ENCODE results near the gene FXR2. TPM values are rescaled to one million over a fixed set of nuclear protein-coding genes. Genes with fewer than 3 reads are reported as not detected.

The FXR2 gene
- total and polyA plus RNA-seq, 9 donors, result 13.8 to 36.1 (median 26.6) TPM

DNA sequence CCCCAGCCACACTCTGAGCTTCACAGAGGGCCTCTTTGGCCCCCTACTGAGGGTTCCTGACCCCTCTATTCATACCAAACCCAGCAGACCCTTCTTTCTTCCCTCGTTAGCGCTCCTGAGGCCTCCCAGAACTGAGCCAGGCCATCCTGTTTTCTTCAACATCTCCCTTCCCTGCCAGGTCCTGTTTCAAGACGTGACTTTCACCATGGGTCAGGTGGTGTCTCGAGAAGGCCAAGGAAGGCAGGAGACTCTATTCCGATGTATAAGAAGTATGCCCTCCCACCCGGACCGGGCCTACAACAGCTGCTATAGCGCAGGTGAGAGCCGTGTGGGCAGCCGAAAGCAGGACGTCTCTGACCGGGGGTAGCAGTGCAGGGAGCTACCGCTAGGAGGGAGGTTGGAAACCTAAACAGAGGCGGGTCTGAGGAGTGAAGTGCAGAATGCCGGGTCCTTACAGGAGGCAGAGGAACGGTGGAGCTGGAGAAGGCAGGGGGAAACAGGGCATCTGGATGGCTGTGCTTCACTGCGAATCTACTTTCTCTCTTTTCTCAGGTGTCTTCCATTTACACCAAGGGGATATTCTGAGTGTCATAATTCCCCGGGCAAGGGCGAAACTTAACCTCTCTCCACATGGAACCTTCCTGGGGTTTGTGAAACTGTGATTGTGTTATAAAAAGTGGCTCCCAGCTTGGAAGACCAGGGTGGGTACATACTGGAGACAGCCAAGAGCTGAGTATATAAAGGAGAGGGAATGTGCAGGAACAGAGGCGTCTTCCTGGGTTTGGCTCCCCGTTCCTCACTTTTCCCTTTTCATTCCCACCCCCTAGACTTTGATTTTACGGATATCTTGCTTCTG, 54.3 kb downstream of the FXR2 start:
- 20 to 25% (median 23%) methylated on average over 22 of the region's 22 CpGs for WGBS, 3 donors
- H3K27me3 ChIP-seq, result no peaks in the 10 kb centered on the region
- intact Hi-C loops (cut with DNase I), result loop anchor here in 3 of 4 donors (2.0 to 10.0 kb wide), 5 partner anchors 46 to 208 kb away; partner anchors contain the start of genes KCTD11 (in 2 of the 3) and TMEM95 (in 1 of the 3)
- DNase-seq, result peak; percentile 44 to 72 (median 69)
- H3K36me3 ChIP-seq, result no peaks in the 10 kb centered on the region
- H3K4me3 ChIP-seq, result peak overlapping the region; percentile 89
- H3K4me1 ChIP-seq (ENCODE audit: insufficient read depth), result peaks cover 27% of the 10 kb centered on the region
- no peaks in the 10 kb centered on the region for H3K9me3 ChIP-seq
- TF ChIP-seq EP300 (IDR thresholded peaks at IDR 0.05) (no peak), POLR2A (IDR thresholded peaks at IDR 0.05) (no peak)
- TF ChIP-seq, protein P1, sequence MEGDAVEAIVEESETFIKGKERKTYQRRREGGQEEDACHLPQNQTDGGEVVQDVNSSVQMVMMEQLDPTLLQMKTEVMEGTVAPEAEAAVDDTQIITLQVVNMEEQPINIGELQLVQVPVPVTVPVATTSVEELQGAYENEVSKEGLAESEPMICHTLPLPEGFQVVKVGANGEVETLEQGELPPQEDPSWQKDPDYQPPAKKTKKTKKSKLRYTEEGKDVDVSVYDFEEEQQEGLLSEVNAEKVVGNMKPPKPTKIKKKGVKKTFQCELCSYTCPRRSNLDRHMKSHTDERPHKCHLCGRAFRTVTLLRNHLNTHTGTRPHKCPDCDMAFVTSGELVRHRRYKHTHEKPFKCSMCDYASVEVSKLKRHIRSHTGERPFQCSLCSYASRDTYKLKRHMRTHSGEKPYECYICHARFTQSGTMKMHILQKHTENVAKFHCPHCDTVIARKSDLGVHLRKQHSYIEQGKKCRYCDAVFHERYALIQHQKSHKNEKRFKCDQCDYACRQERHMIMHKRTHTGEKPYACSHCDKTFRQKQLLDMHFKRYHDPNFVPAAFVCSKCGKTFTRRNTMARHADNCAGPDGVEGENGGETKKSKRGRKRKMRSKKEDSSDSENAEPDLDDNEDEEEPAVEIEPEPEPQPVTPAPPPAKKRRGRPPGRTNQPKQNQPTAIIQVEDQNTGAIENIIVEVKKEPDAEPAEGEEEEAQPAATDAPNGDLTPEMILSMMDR (IDR thresholded peaks at IDR 0.05), result peak; percentile 14 to 50 (median 40)
- H3K27ac ChIP-seq, result peak overlapping the region; percentile 67 to 99

DNA sequence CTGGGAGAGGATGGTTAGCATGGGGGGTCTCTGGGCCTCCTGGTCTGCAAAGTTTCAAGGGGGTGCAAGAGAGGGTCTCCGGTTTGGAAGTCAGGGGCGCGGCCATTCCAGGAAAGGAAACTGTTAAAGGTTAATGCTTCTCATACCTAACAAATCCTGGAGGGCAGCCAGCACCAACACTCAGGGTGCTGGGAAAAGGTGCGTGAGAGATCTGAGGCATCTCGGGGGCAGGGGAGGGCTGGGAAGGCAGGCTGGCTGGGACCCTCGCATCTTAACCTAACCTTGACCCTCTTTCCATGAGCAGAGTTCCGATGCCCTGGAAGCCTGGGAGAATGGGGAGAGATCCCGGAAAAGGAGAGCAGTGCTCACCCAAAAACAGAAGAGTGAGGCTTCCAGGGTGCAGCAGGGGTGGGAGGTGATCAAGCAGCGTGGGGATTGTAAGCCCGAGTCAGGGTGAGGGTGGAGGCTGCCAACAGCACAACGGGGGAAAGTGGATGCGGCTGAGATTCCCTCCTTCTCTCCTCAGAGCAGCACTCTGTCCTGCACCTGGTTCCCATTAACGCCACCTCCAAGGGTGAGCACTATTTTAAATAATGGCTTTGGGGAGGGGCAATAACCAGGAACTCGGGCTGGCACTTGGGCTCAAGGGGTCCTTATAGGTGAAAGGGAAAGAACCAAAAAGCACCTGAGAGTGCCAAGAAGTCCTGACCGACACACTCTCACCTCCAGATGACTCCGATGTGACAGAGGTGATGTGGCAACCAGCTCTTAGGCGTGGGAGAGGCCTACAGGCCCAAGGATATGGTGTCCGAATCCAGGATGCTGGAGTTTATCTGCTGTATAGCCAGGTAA, 55.2 kb downstream of the FXR2 start:
- intact Hi-C loops (cut with DNase I), result loop anchor here (2.0 to 10.0 kb wide), 5 partner anchors 45 to 207 kb away; partner anchors contain the start of genes KCTD11 (in 3 of the 4) and TMEM95 (in 2 of the 4)
- Histone ChIP-seq H3K9me3 (no peaks in the 10 kb centered on the region), H3K27me3 (no peaks in the 10 kb centered on the region), H3K36me3 (no peaks in the 10 kb centered on the region), H3K27ac (peak overlapping the region; percentile 92 to 99), H3K4me1 (ENCODE audit: insufficient read depth) (peaks cover 27% of the 10 kb centered on the region), H3K4me3 (peak overlapping the region; percentile 19)
- WGBS, 3 donors, result 42 to 46% (median 42%) methylated on average over 18 of the region's 18 CpGs
- no peak for TF ChIP-seq EP300 (IDR thresholded peaks at IDR 0.05)
- TF ChIP-seq, protein P1 (IDR thresholded peaks at IDR 0.05), result no peak
- no peak for TF ChIP-seq POLR2A (IDR thresholded peaks at IDR 0.05)
- DNase-seq, result peak; percentile 44 to 67 (median 56)

DNA sequence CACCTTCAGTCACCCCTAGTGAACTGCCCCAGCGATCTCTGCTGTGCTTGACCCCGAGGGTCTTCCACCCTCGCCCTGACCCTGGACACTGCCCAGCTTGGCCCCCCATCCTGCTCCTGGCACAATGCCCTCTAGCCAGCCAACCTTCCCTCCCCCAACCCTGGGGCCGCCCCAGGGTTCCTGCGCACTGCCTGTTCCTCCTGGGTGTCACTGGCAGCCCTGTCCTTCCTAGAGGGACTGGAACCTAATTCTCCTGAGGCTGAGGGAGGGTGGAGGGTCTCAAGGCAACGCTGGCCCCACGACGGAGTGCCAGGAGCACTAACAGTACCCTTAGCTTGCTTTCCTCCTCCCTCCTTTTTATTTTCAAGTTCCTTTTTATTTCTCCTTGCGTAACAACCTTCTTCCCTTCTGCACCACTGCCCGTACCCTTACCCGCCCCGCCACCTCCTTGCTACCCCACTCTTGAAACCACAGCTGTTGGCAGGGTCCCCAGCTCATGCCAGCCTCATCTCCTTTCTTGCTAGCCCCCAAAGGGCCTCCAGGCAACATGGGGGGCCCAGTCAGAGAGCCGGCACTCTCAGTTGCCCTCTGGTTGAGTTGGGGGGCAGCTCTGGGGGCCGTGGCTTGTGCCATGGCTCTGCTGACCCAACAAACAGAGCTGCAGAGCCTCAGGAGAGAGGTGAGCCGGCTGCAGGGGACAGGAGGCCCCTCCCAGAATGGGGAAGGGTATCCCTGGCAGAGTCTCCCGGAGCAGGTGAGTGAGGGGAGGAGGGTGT, 56.0 kb downstream of the FXR2 start, which contains the start of gene TNFSF13:
TNFSF13 (plus strand) TSS at position 207 of the 776 bp plus-strand sequence; CDS start at position 497, 290 bp downstream.
- Histone ChIP-seq H3K4me1 (ENCODE audit: insufficient read depth) (peaks cover 27% of the 10 kb centered on the region), H3K9me3 (no peaks in the 10 kb centered on the region), H3K27ac (peak within 1 kb of the TSS; percentile 92 to 99), H3K4me3 (peak within 1 kb of the TSS; percentile 19), H3K27me3 (no peaks in the 10 kb centered on the region), H3K36me3 (no peaks in the 10 kb centered on the region)
- TF ChIP-seq, protein P1 (IDR thresholded peaks at IDR 0.05), result no peak
- TF ChIP-seq POLR2A (IDR thresholded peaks at IDR 0.05) (no peak), EP300 (IDR thresholded peaks at IDR 0.05) (no peak)
- 25 to 28% (median 28%) methylated on average over 16 of the region's 16 CpGs for WGBS, 3 donors
- peak; percentile 55 to 86 (median 79) for DNase-seq
- intact Hi-C loops (cut with DNase I), result loop anchor here in 1 of 4 donors (5.0 to 10.0 kb wide), 2 partner anchors 46 to 204 kb away; partner anchors contain the start of genes KCTD11 and TMEM95

Data from ovary (tissue), 9 donors.